Liver (tissue), 9 donors: ENCODE results near the gene HOXA4. TPM values are rescaled to one million over a fixed set of nuclear protein-coding genes. Genes with fewer than 3 reads are reported as not detected.

ENCODE experiments used
- DNase-seq: peaks from one replicate; pipeline ENCODE4 v3.0.0-alpha.2; 2017; ENCODE audit warnings: low spot score
- H3K27ac ChIP-seq, 2 donors: one replicate each; pipeline ENCODE4 v1.7.0; 2013; ENCODE audit warnings: inconsistent platforms in 2 of 2, low read length in 2 of 2, control low read depth in 1 of 2, low read depth in 1 of 2, mild to moderate bottlenecking in 1 of 2
- H3K27me3 ChIP-seq, 4 donors: one replicate each; pipeline versions ENCODE4 v1.6.1 to v1.7.0; 2013; ENCODE audit warnings: low read length in 3 of 4, inconsistent platforms in 1 of 4, mild to moderate bottlenecking in 1 of 4, moderate library complexity in 1 of 4; ENCODE audit not compliant: control insufficient read depth in 4 of 4, insufficient read depth in 4 of 4
- H3K36me3 ChIP-seq, 4 donors: one replicate each; pipeline versions ENCODE4 v1.6.1 to v1.7.0; 2013; ENCODE audit warnings: low read length in 3 of 4, mild to moderate bottlenecking in 3 of 4, low read depth in 1 of 4, moderate library complexity in 1 of 4; ENCODE audit not compliant: control insufficient read depth in 4 of 4, insufficient read depth in 3 of 4
- H3K4me1 ChIP-seq, 4 donors: one replicate each; pipeline versions ENCODE4 v1.6.1 to v1.7.0; 2013; ENCODE audit warnings: low read length in 3 of 4, mild to moderate bottlenecking in 3 of 4, moderate library complexity in 1 of 4; ENCODE audit not compliant: control insufficient read depth in 4 of 4, insufficient read depth in 4 of 4
- H3K4me3 ChIP-seq, 3 donors: one replicate each; pipeline versions ENCODE4 v1.6.1 to v1.7.0; 2013; ENCODE audit warnings: low read length in 3 of 3, control low read depth in 1 of 3, low read depth in 1 of 3, mild to moderate bottlenecking in 1 of 3
- H3K9ac ChIP-seq, 2 donors: one replicate each; pipeline ENCODE4 v1.7.0; 2013; ENCODE audit warnings: low read length in 2 of 2, mild to moderate bottlenecking in 2 of 2, moderate library complexity in 2 of 2, control low read depth in 1 of 2, low read depth in 1 of 2
- H3K9me3 ChIP-seq, 4 donors: one replicate each; pipeline versions ENCODE4 v1.6.1 to v1.7.0; 2013; ENCODE audit warnings: low read length in 3 of 4; ENCODE audit not compliant: control insufficient read depth in 4 of 4
- ATF3 ChIP-seq: IDR thresholded peaks from 2 replicates; pipeline ENCODE4 v1.6.1; 2016; ENCODE audit warnings: antibody characterized with exemption
- CTCF ChIP-seq: fragments of 150-350 bp; IDR thresholded peaks from 2 replicates; pipeline ENCODE4 v1.5.1; 2017; ENCODE audit warnings: improper control_type of control experiment, low read depth, low read length; ENCODE audit not compliant: missing input control
- EGR1 ChIP-seq, 2 donors: IDR thresholded peaks; 2 replicates each; pipeline ENCODE4 v1.6.1; 2016 to 2018; ENCODE audit warnings: antibody characterized with exemption in 2 of 2, low read depth in 2 of 2
- FOXA1 ChIP-seq: IDR thresholded peaks from 2 replicates; pipeline ENCODE4 v1.6.1; 2016; ENCODE audit warnings: antibody characterized with exemption
- FOXA2 ChIP-seq: IDR thresholded peaks from 2 replicates; pipeline ENCODE4 v1.6.1; 2016; ENCODE audit warnings: antibody characterized with exemption
- GABPA ChIP-seq, 2 donors: IDR thresholded peaks in 1 of 2; conservative IDR thresholded peaks in 1 of 2; 2 replicates each; pipeline ENCODE4 v1.6.1; 2016; ENCODE audit warnings: antibody characterized with exemption in 2 of 2, mild to moderate bottlenecking in 1 of 2, moderate library complexity in 1 of 2
- HNF4A ChIP-seq, 2 donors: conservative IDR thresholded peaks; 2 replicates each; pipeline ENCODE4 v1.6.1; 2016; ENCODE audit warnings: antibody characterized with exemption in 2 of 2, mild to moderate bottlenecking in 2 of 2
- HNF4G ChIP-seq: IDR thresholded peaks from 2 replicates; pipeline ENCODE4 v1.6.1; 2016; ENCODE audit warnings: antibody characterized with exemption
- JUND ChIP-seq, 2 donors: IDR thresholded peaks; 2 replicates each; pipeline ENCODE4 v1.6.1; 2016; ENCODE audit warnings: antibody characterized with exemption in 2 of 2
- MAX ChIP-seq: IDR thresholded peaks from 2 replicates; pipeline ENCODE4 v1.6.1; 2016; ENCODE audit warnings: antibody characterized with exemption
- NR2F2 ChIP-seq: IDR thresholded peaks from 2 replicates; pipeline ENCODE4 v1.6.1; 2016; ENCODE audit warnings: antibody characterized with exemption
- RAD21 ChIP-seq, 2 donors: IDR thresholded peaks; 2 replicates each; pipeline ENCODE4 v1.6.1; 2016; ENCODE audit warnings: antibody characterized with exemption in 2 of 2, mild to moderate bottlenecking in 2 of 2
- REST ChIP-seq: IDR thresholded peaks from 2 replicates; pipeline ENCODE4 v1.6.1; 2016; ENCODE audit warnings: antibody characterized with exemption, mild to moderate bottlenecking
- RXRA ChIP-seq, 2 donors: IDR thresholded peaks; 2 replicates each; pipeline ENCODE4 v1.6.1; 2017 to 2018; ENCODE audit warnings: antibody characterized with exemption in 2 of 2, mild to moderate bottlenecking in 1 of 2
- SP1 ChIP-seq: IDR thresholded peaks from 2 replicates; pipeline ENCODE4 v1.6.1; 2018; ENCODE audit warnings: antibody characterized with exemption, mild to moderate bottlenecking
- TAF1 ChIP-seq: conservative IDR thresholded peaks from 2 replicates; pipeline ENCODE4 v1.6.1; 2016; ENCODE audit warnings: antibody characterized with exemption, mild to moderate bottlenecking
- YY1 ChIP-seq: IDR thresholded peaks from 2 replicates; pipeline ENCODE4 v1.6.1; 2016; ENCODE audit warnings: antibody characterized with exemption, mild to moderate bottlenecking
- ZBTB33 ChIP-seq: IDR thresholded peaks from 2 replicates; pipeline ENCODE4 v1.6.1; 2016; ENCODE audit warnings: antibody characterized with exemption
- WGBS: extraction: QIAGEN DNeasy Blood & Tissue Kit; methylation state at CpG from one replicate; pipeline ENCODE4 v1.1.7; 2013; 5-methylcytosine and 5-hydroxymethylcytosine counted together
- polyA plus RNA-seq, 2 donors: library from polyadenylated mRNA; stranded (reverse) in 1 of 2; unstranded in 1 of 2; fragments of 200-250 nt in 1 of 2; fragments of >200 nt in 1 of 2; fragmentation: Nextera tagmentation in 1 of 2; extraction: Ambion mirVana in 1 of 2; gene quantifications; one replicate each; pipeline versions ENCODE4 v1.2.1 to v1.2.3, GENCODE V29; 2013 to 2015
- total RNA-seq, 2 donors: library from RNA; depleted of rRNA; stranded (reverse); fragments of >200 nt; gene quantifications; one replicate each; pipeline ENCODE4 v1.2.3, GENCODE V29; 2014
- donor health status: healthy.
- donor health status: healthy.
- donor health status: healthy.
- donor health status: healthy.
- donor health status: healthy.

HOXA4 gene
- total and polyA plus RNA-seq, 4 donors: 0.17 to 1.1 (median 0.30) TPM

GRCh38 chr7:27139334-27140125, 9.0 kb upstream of the HOXA4 start (continued):
- TF ChIP-seq CTCF (no peak), YY1 (no peak), HNF4A (conservative IDR thresholded peaks at IDR 0.05) (no peak), RXRA (IDR thresholded peaks at IDR 0.05) (no peak), MAX (no peak)

GRCh38 chr7:27138985-27139333, 8.4 kb upstream of the HOXA4 start:
- Histone ChIP-seq H3K4me3 (no peak overlapping the region), H3K4me1 (peaks cover 0 to 14% (median 6%) of the 10 kb centered on the region in 4 donors), H3K9ac (no peak overlapping the region), H3K36me3 (no peaks in the 10 kb centered on the region), H3K9me3 (peaks cover 0 to 7% (median 0%) of the 10 kb centered on the region in 4 donors), H3K27me3 (peaks cover 6 to 20% (median 14%) of the 10 kb centered on the region in 4 donors), H3K27ac (no peak overlapping the region)
- no peak for DNase-seq
- 36% methylated on average over 11 of the region's 11 CpGs for WGBS
- TF ChIP-seq RXRA (IDR thresholded peaks at IDR 0.05) (no peak), JUND (IDR thresholded peaks at IDR 0.05) (no peak), ATF3 (no peak), MAX (no peak), YY1 (no peak), SP1 (no peak), HNF4A (conservative IDR thresholded peaks at IDR 0.05) (no peak), TAF1 (no peak), REST (no peak), NR2F2 (no peak), FOXA2 (no peak), ZBTB33 (no peak), RAD21 (IDR thresholded peaks at IDR 0.05) (no peak), FOXA1 (no peak), HNF4G (no peak), GABPA (IDR thresholded peaks at IDR 0.05 in 1 of 2, conservative IDR thresholded peaks at IDR 0.05 in 1 of 2) (no peak), CTCF (no peak), EGR1 (IDR thresholded peaks at IDR 0.05; ENCODE audit: low read depth in 2 of 2) (no peak)
